GM23248 (cell line): ENCODE measurements around the gene TCTN3. TPM values are rescaled to one million over a fixed set of nuclear protein-coding genes. Genes with fewer than 3 reads are reported as not detected.

Experiments used
- DNase-seq: peaks from one replicate; pipeline ENCODE4 v3.0.0-alpha.2; 2015
- H2AFZ ChIP-seq: fragments of 200-600 bp; sonication (generic); 2 replicates; pipeline ENCODE4 v1.6.1; 2016; ENCODE audit warnings: antibody characterized with exemption
- H3F3A ChIP-seq: fragments of 200-600 bp; sonication (generic); 2 replicates; pipeline ENCODE4 v1.6.1; 2016; ENCODE audit warnings: mild to moderate bottlenecking, antibody characterized with exemption, mixed run types; ENCODE audit not compliant: insufficient read depth
- H3K27ac ChIP-seq: fragments of 200-600 bp; sonication (generic); 2 replicates; pipeline ENCODE4 v1.5.1; 2016; ENCODE audit warnings: mild to moderate bottlenecking
- H3K27me3 ChIP-seq: fragments of 200-600 bp; sonication (generic); replicated peaks from 2 replicates; pipeline ENCODE4 v1.6.1; 2016; ENCODE audit warnings: mild to moderate bottlenecking; ENCODE audit not compliant: insufficient read depth
- H3K36me3 ChIP-seq: fragments of 200-600 bp; sonication (generic); 2 replicates; pipeline ENCODE4 v1.6.1; 2016; ENCODE audit warnings: low read depth, mild to moderate bottlenecking
- H3K4me1 ChIP-seq: fragments of 200-600 bp; sonication (generic); 2 replicates; pipeline ENCODE4 v1.6.1; 2016; ENCODE audit warnings: mild to moderate bottlenecking; ENCODE audit not compliant: insufficient read depth
- H3K4me2 ChIP-seq: fragments of 200-600 bp; sonication (generic); one replicate; pipeline ENCODE4 v1.6.1; 2016; ENCODE audit warnings: mild to moderate bottlenecking; ENCODE audit not compliant: unreplicated experiment
- H3K4me3 ChIP-seq: fragments of 200-600 bp; sonication (generic); 2 replicates; pipeline ENCODE4 v1.5.1; 2016; ENCODE audit warnings: mild to moderate bottlenecking
- H3K79me2 ChIP-seq: fragments of 200-600 bp; sonication (generic); 2 replicates; pipeline ENCODE4 v1.6.1; 2016; ENCODE audit warnings: mild to moderate bottlenecking; ENCODE audit not compliant: insufficient read depth
- H3K9ac ChIP-seq: fragments of 200-600 bp; sonication (generic); 2 replicates; pipeline ENCODE4 v1.6.1; 2016; ENCODE audit warnings: mild to moderate bottlenecking
- H3K9me2 ChIP-seq: fragments of 200-600 bp; sonication (generic); 2 replicates; pipeline ENCODE4 v1.6.1; 2016; ENCODE audit warnings: mixed run types, mild to moderate bottlenecking, moderate library complexity; ENCODE audit not compliant: insufficient read depth
- H3K9me3 ChIP-seq: fragments of 200-600 bp; sonication (generic); one replicate; pipeline ENCODE4 v1.6.1; 2017; ENCODE audit warnings: low read depth
- H4K20me1 ChIP-seq: fragments of 200-600 bp; sonication (generic); 2 replicates; pipeline ENCODE4 v1.6.0; 2016; ENCODE audit not compliant: insufficient read depth
- EZH2 ChIP-seq: fragments of 200-600 bp; sonication (generic); IDR thresholded peaks from 2 replicates; pipeline ENCODE4 v1.6.1; 2018; ENCODE audit warnings: antibody characterized with exemption, mild to moderate bottlenecking; ENCODE audit not compliant: insufficient read depth, poor library complexity, severe bottlenecking
- EZH2phosphoT487 ChIP-seq: fragments of 200-600 bp; sonication (generic); IDR thresholded peaks from 2 replicates; pipeline ENCODE4 v1.6.1; 2018; ENCODE audit warnings: antibody characterized with exemption, moderate library complexity, mild to moderate bottlenecking, low read depth; ENCODE audit not compliant: insufficient read depth
- WGBS, 2 experiments: methylation state at CpG; one replicate each; pipeline ENCODE4 v1.1.6; 2015 to 2017; ENCODE audit warnings: low lambda C conversion rate in 2 of 2, low coverage in 1 of 2; ENCODE audit errors: missing lambda C conversion rate in 2 of 2; 5-methylcytosine and 5-hydroxymethylcytosine counted together
- in situ Hi-C: fragments of 300-500 bp; cut with MboI; formaldehyde crosslinking; loops from 2 replicates; pipeline ENCODE4 v1.15.0; 2020
- polyA plus RNA-seq: library from polyadenylated mRNA; unstranded; fragments of >200 nt; fragmentation: Nextera tagmentation; extraction: Ambion mirVana; gene quantifications from 2 replicates; pipeline ENCODE4 v1.2.1, GENCODE V29; 2016
- total RNA-seq: library from RNA; depleted of rRNA; stranded (reverse); fragments of >200 nt; shearing (Covaris generic); gene quantifications from 2 replicates; pipeline ENCODE4 v1.2.3, GENCODE V29; 2014; rRNA removed

Gene TCTN3
- total and polyA plus RNA-seq, 2 experiments from 2014 or later, result 37.2 to 53.6 TPM

GRCh38 chr10:95618101-95618500 lies 75.6 kb downstream of the TCTN3 start:
- 80 to 83% methylated on average over 4 of the region's 4 CpGs for WGBS, 2 experiments
- peaks cover 77% of the 10 kb centered on the region for H3K36me3 ChIP-seq
- TF ChIP-seq EZH2phosphoT487, result no peak
- no peak for TF ChIP-seq EZH2

GRCh38 chr10:95616446-95616845 lies 77.3 kb downstream of the TCTN3 start:
- in situ Hi-C loops, result loop anchor here (25.0 kb wide), 1 partner anchor 979 kb away; no protein-coding TSS in a partner anchor
- Histone ChIP-seq H3F3A (0 out of 2 replicates have a peak, but pooled peaks cover 5% of the 10 kb centered on the region), H3K4me3 (no peak overlapping the region), H2AFZ (no peak overlapping the region), H4K20me1 (no peaks in the 10 kb centered on the region), H3K9me3 (no peaks in the 10 kb centered on the region), H3K27ac (no peak overlapping the region), H3K9me2 (no peaks in the 10 kb centered on the region), H3K9ac (no peak overlapping the region), H3K27me3 (no peaks in the 10 kb centered on the region), H3K79me2 (peaks cover 9% of the 10 kb centered on the region; the same call in 1 of the 2 replicates), H3K36me3 (peaks cover 74% of the 10 kb centered on the region), H3K4me1 (no peaks in the 10 kb centered on the region), H3K4me2 (no peak overlapping the region)
- TF ChIP-seq EZH2 (no peak), EZH2phosphoT487 (no peak)
- no peak for DNase-seq
- WGBS, 2 experiments, result 84 to 93% methylated on average over 4 of the region's 4 CpGs

More at GRCh38 chr10:95618101-95618500, 75.6 kb downstream of the TCTN3 start:
- Histone ChIP-seq H3K9me3 (no peaks in the 10 kb centered on the region), H3K4me2 (no peak overlapping the region), H3K4me1 (no peaks in the 10 kb centered on the region), H4K20me1 (no peaks in the 10 kb centered on the region), H3K9ac (no peak overlapping the region), H3F3A (0 out of 2 replicates have a peak, but pooled peaks cover 5% of the 10 kb centered on the region), H3K4me3 (no peak overlapping the region), H3K27ac (no peak overlapping the region), H3K79me2 (peaks cover 9% of the 10 kb centered on the region; the same call in 1 of the 2 replicates), H3K9me2 (no peaks in the 10 kb centered on the region), H3K27me3 (no peaks in the 10 kb centered on the region), H2AFZ (no peak overlapping the region)
- no peak for DNase-seq
- in situ Hi-C loops, result loop anchor here (25.0 kb wide), 1 partner anchor 981 kb away; no protein-coding TSS in a partner anchor

Other genes with a start within 250 kb of the TCTN3 start
- gene SORBS1, start 132.6 kb downstream of the TCTN3 start, total RNA-seq, result 0.13 and 1.2 TPM in 2 replicates
- 0.65 and 1.3 TPM in 2 replicates for gene SORBS1, start 132.6 kb downstream of the TCTN3 start, polyA plus RNA-seq
- 121 and 130 TPM in 2 replicates for gene ALDH18A1, start 37.2 kb downstream of the TCTN3 start, total RNA-seq
- gene ALDH18A1, start 37.2 kb downstream of the TCTN3 start, polyA plus RNA-seq, result 92.4 and 97.2 TPM in 2 replicates
- gene ENTPD1, start 62.2 kb upstream of the TCTN3 start, total RNA-seq, result not detected in 2 replicates
- gene ENTPD1, start 62.2 kb upstream of the TCTN3 start, polyA plus RNA-seq, result 0.29 and 0.35 TPM in 2 replicates
- gene CC2D2B, start 214.0 kb upstream of the TCTN3 start, total RNA-seq, result not detected in 2 replicates
- 0.38 and 0.39 TPM in 2 replicates for gene CC2D2B, start 214.0 kb upstream of the TCTN3 start, polyA plus RNA-seq